GM21723 (cell line): ENCODE measurements around the gene FUNDC1.
"Not testable (repeated sequence)": the region's sequence is repeated elsewhere in the genome, so short reads cannot be mapped to it uniquely, and the experiment has no call there.

Experiments
- ATAC-seq: cut with Tn5 transposase; IDR thresholded peaks from one replicate; pipeline ENCODE4 v1.9.1; 2021; ENCODE audit warnings: mild to moderate bottlenecking, moderate library complexity; ENCODE audit not compliant: unreplicated experiment

Gene FUNDC1, protein sequence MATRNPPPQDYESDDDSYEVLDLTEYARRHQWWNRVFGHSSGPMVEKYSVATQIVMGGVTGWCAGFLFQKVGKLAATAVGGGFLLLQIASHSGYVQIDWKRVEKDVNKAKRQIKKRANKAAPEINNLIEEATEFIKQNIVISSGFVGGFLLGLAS

DNA sequence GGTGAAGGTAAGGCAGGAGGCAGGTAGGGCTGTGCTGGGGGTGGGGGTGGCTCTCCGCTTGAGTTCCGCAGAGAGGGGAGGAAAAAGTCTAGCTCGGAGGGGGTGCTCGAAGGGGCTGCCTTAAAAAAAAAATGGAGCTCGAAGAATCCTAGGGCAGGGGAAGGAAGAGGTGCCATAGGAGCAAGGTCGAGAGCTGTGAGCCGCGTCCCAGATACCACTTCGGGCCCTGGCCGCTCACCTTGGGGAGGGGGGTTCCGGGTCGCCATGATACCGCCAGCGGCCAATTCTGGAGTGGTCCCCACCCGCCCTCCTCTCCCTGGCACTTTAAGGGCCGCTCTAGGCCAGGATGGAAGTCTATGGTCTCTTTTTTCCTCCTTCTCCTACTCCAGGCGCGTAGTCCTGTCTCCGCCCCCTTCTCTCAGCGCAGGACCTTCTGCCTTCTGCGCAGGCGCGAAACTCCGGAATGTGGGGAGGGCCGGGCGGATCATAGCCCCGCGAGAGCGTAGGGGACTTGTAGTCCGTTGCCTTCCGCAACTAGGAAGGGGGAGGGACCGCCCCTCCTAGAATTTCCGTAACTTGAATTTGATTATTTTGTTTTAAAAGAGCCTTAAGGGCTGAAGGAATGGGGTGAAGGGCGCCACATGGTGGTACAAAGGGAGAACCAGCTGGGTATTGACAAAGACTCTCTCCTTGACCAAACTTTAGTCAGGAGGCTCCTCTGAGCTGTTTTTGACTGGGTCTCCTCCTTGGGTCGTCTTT is at the start of gene FUNDC1:
Gene FUNDC1, minus strand, starts transcription at position 293 of the 759 bp plus-strand sequence. Its CDS starts 27 bp downstream, at position 266.
- ATAC-seq, result peak; percentile 99

DNA sequence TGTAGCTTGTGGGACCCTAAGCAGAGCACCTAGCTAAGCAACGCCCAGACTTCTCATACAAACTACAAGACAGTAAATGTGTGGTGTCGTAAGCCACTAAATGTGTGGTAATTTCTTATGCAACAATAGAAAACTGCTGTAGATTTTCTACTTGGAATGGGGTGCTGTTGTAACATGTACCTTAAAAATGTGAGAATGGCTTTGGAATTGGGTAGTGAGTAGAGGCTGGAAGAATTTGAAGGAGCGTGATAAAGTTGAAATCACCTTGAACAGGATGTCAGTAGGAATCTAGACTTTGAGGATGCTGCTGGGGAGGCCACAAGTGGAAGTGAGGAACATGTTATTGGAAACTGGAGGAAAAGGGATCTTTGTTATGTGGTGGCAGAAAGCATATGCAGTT is 43.2 kb upstream of the FUNDC1 start:
- no peak for ATAC-seq

DNA sequence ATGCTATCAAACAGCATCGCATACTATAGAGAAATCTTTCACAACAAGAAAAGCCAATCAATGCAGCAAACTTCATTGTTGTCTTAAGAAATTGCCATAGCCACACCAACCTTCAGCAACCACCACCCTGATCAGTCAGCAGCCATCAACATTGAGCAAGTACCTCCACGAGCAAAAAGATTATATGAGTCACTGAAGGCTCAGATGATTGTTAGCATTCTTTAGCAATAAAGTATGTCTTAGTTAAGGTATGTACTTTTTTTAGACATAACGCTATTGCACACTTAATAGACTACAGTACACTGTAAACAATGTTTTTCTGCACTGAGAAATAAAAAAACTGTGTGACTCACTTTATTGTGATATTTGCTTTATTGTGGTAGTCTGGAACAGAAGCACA is 37.8 kb upstream of the FUNDC1 start:
- ATAC-seq, result no peak

DNA sequence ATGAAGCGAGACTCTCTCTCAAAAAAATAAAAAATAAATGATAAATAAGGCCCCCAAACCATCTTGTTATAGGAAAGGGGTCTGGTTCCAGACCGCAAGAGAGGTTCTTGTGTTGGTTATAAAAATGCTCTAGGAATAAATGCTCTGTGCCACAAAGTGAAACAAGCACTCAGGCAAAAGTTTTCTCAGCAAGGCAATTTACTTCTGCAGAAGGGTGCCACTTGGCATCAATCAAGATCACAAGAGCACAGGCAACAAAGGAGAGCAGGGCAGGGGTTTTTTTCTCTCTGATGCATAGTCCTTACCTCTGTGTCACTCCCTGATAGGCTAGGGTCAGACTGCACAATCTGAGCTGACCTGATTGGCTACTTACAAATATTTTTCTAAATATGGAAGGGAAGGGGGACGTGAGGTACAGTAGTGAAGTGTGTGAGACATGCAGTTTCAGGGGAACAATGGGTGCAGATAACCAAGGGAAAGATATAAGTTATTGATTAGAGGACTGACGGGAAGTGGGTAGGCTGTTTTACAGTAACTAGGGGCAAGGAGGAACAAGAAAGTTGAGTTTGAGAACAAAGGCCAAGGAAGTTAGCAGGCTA is 29.8 kb upstream of the FUNDC1 start:
- ATAC-seq, result no peak

DNA sequence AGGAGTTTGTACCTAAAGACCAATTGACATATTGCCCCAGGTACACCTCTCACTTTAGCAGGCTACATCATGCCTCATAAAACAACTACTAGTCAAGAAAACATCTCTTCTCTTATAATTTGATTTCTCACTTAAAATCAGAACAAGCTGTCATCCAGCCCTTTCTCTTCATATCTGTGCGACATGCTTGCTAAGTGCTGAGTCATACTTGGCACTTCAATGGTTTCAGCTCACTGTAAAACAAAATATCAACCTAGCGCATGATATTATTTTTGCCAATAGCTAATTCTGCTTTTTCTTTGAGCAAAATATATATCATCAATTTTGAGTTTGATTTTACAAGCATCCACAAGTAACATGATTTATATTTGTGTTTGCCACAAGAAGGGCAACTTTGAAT is 27.9 kb upstream of the FUNDC1 start:
- ATAC-seq, result peak; percentile 67

DNA sequence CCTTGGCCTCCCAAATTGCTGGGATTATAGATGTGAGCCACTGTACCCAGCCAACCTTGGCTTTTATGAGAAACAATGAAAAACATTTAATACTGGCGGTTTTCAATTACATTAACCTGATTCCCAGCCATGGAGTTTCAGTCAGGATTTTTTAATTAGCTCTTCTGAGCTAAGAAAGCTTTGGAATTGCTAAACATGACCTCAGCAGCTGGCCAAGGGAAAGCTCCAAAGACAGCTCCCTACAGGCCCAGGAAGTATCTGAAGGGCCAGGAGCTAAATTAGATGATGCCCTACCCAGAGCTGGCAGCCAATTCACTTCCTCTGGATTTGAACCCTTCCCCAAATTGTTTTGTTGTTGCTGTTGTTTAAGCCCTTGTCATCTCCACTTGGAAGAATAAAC is 26.5 kb upstream of the FUNDC1 start:
- ATAC-seq, result no peak

DNA sequence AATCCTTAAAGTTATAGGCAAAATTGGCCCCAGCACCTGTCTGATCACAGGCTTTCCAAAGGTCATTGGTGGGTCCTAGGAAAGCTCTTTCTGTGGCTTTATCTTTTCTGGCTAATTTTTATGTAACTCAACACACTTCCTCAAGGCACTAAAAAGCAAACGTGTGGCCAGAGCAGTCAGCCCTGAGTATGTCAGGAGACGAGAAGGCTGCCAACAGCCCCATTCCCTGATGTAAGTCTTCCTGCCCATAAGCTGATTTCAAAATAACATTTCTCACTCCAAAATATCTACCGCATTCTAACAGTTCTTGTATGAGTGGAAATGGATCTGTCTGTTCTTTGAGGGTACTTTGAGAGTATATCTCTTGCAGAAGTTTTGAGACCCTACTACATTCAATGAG is 25.5 kb upstream of the FUNDC1 start:
- ATAC-seq, result no peak

DNA sequence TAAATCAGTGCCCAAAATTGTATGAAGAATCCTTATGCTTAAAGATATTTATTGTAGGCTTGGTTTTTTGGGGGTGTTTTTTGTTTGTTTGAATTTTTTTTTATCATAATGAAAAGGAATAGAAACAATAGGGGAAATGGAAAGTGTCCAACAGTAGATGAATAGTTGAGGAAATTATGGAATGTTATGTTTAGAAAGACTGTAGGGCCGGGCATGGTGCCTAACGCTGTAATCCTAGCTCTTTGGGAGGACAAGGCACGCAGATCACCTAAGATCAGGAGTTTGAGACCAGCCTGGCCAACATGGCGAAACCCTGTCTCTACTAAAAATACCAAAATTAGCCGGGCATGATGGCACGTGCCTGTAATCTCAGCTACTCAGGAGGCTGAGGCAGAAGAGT is 19.2 kb upstream of the FUNDC1 start:
- not testable (repeated sequence) for ATAC-seq

DNA sequence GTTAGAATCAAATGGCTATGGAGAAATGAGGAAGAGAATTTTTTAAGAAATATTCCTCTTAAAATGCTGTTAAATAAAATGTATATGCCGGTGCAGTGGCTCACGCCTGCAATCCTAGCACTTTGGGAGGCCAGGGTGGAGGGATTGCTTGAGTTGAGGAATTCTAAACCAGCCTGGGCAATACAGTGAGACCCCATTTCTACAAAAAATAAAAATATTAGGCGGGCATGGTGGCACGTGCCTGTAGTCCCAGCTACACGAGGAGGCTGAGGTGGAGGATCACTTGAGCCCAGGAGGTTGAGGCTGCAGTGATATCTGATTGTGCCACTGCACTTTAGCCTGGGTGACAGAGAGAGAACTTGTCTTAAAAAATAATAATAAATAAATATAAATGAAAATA is 7.9 kb upstream of the FUNDC1 start:
- ATAC-seq, result no peak

DNA sequence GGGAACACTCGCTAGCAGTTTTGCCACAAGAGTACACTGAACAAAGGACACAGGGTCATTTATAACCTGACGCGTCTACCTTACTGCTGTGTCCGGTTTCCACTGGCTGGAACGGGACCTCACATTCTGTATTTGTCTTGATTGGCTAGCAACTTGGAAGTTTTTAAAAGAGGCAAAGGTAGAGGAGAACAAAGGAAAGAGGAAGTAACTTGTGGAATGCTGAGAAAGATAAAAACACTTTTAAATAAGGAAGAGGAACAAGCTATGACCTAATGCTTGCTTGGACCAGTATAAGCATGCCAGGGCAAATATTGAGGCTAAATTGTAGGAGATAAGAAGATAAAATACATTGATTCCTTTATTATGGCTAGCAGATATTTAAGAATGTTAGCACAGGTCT is 2.8 kb upstream of the FUNDC1 start:
- not testable (repeated sequence) for ATAC-seq

DNA sequence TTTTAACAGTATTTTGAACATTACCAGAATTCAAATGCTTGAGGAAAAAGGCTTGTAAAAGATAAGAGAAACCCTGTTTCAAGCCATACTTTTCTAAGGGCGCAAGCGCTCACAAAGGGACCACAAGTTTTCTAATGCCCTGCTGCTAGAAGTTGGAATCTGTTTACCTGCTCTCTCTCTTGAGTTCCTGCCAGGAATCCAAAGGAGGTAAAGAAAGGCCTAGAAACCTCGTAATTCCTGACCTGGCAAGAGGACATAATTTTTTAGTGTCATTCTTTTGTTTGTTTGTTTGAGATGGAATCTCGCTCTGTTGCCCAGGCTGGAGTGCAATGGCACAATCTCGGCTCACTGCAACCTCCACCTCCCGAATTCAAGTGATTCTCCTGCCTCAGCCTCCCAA is 1.4 kb upstream of the FUNDC1 start:
- no peak for ATAC-seq

DNA sequence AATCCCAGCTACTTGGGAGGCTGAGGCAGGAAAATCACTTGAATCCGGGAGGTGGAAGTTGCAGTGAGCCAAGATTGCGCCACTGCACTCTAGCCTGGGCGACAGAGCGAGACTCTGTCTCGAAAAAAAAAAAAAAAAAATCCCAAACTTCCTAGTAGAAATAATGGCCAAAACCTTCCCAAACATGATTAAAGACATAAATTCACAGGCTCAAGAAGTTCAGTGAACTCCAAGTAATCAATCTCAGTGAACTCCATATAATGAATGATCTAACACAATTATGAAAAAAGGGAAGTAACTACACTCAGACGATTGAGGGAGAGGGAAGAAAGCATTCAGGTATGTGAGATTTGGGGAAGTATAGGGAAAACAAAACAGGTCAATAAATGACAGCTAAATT is 6.5 kb downstream of the FUNDC1 start:
- no peak for ATAC-seq

DNA sequence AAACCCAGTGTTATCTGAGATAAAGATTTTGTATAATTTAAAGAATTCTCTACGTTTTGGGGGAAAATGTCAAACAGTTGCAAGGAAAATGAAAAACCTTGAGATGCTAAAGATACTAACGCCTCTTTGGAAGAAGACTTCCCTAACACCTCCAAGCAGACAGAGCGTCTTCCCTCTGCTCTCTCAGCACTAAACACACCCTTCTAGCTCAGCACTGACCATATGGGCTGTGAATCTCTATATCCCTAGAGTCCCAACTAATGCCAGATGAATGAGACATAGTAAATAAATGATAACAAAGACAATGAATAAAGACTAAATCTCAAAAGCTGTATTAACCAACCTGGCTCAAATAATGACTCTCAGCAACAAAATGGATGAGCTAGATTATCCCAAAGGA is 13.3 kb downstream of the FUNDC1 start:
- ATAC-seq, result no peak

DNA sequence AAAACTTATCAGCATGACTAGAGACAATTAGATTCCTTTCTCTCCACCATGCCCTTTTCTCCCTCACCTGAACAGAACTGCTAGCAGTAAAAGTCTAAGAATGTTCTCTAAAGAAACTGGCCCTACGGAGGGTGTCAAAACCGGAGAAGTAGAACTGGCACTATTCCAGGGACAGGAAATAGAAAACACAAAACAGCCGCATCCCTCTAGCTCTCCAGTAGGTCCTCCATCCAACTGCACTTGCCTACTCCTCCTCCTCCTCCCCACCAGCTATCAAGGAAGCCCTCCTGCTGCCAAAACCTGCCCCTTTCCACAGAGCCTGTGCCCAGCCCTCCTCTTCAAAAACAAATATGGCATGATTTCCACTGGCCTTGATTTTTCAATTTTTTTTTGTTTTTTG is 28.4 kb downstream of the FUNDC1 start:
- no peak for ATAC-seq

DNA sequence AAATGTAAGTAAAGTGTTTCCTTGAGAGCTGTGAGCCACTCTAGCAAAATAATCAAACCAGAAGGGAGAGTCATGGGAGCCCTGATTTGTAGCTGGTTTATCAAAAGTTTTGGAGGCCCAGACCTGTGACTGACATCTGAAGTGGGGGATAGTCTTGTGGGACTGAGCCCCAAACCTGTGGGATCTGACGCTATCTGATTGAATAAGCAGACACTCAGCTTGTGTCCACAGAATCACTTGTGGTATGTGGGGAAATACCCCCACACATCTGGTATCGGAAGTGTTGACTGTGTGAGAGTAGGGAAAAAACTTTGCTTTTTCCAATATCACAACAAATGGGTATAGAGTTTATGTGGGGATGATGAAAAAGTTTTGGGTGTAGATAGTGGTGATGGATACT is 35.4 kb downstream of the FUNDC1 start:
- ATAC-seq, result no peak

DNA sequence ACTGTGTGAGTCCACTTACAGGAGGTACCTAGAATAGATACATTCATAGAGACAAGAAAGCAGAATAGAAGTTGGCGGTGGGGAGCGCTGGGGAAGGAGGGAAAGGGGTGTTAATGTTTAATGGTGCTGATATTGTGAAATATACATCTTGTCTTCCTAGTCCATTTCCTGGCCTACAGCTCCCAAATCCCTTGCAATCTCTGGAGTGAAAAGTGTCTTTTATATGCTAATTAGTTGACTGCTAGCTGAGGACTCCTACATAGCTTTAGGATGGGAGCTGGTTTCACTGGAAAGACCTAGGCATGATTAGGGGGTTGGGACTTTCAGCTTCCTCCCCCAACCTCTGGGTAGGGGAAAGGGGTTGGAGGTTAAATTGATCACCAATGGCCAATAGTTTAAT is 36.0 kb downstream of the FUNDC1 start:
- ATAC-seq, result no peak

DNA sequence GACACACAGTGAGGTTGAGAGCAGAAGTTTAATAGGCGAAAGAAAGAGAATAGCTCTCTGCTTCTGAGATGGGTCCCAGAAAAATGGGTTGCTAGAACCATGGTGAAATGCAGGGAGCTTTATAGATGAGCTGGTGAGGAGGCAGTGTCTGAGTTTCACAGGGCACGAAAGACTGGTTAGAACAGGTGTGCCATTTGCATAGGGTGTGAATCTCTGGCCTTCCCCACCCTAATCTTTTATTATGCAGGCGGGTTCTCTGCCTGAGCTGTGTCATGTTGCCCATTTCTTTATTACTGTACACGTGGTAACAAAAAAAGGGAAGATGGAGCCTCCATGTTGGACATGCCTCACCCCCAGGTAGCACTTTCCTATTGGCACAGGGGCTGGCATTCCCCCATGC is 39.1 kb downstream of the FUNDC1 start:
- no peak for ATAC-seq

DNA sequence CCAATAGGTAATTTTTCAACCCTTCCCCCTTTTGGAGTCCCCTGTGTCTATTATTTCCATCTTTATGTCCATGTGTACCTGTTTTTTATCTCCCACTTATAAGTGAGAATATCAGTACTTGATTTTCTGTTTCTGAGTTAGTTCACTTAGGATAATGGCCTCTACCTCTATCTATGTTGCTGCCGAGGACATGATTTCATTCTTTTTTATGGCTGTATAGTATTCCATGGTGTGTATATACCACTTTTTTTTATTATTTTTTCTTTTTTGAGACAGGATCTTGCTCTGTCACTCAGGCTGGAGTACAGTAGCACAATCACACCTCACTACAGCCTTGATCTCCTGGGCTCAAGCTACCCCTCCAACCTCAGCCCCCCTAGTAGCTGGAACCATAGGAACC is 47.6 kb downstream of the FUNDC1 start:
- ATAC-seq, result no peak

DNA sequence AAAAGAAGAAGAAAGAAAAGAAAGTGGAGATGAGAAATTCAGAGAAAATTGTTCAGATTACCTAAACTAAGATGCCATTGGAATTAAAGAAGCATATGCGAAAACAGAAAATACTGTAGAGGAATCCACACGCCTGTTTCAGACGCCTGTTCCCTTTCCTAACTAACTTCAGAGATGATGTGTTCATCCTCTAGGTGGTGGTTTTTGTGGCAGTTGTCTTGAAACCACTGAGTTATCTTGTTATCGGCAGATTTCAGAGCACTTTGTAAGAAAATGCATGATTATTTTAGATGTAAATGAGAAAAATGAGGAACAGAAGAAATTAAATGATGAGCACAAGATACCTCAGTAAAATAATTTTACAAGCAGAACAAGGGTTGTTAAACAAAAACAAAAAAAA is 48.3 kb downstream of the FUNDC1 start:
- ATAC-seq, result no peak

DNA sequence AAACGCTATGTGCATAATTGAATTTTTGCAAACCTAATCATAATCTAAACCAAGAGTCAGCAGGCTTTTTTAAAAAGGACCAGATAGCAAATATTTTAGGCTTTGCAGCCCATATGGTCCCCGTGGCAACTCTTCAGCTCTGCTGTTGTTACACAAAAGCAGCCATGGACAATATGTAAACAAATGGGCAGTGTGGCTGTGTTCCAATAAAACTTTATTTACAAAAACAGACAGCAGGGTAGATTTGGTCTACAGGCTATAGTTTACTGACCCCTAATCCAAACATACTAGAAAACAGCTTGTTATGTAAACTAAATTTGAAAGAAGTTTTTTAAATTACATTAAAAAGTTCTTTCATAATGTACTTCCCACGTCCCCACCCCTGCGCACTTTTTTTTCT is 53.1 kb downstream of the FUNDC1 start:
- ATAC-seq, result no peak

DNA sequence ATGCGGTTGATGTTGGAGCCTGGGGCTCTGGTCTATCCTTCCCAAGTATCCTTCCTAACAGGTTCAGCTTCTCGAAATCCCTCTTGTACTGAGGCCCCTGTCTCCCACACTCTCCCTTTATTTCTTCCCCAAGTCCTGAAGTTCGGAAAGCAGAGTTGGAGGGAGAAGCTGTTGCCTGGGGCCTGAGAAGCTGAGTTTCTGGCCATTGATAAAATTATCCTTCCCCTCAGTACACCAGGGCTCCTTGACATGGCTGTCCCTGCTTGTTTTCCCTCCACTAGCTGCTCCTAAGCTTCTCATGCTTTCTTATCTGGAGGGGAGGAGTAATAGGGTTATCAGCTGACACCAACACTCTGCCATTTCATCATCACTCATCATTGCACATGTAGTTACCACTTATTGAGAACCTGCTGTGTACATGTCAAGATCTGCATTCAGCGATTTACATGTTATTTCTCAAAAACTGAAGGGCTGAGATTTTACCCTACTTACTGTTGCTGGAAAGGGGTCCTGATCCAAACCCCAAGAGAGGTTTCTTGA is 58.0 kb downstream of the FUNDC1 start:
- ATAC-seq, result no peak

DNA sequence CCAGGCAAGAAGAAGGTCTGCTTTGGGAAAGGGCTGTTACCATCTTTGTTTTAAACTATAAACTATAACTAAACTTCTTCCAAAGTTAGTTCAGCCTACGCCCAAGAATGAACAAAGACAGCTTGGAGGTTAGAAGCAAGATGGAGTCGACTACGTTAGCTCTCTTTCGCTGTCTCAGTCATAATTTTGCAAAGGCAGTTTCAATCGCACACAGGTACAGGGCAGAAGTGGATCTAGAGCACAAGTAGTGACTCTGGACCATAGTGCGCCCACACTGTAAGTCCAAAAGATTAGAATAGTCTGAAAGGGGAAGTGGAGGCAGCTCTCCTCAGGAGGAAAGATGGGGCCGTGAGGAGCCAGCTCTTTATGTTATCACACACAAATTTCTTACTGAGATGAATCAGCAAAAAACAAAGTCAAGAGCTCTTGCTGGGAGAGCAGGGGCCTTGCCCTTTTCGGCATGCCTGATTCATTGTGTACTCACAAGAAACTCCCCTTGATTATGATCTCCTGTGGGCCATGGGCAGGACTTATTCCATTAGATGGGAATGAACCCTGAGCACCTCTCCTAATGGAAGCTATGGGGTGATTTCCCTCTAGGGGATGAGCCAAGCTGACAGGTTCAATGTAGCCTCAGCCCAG is 58.6 kb downstream of the FUNDC1 start:
- ATAC-seq, result no peak
